Omental fat pad (tissue), 4 donors: ENCODE results near the gene CRTC3. TPM values are rescaled to one million over a fixed set of nuclear protein-coding genes. Genes with fewer than 3 reads are reported as not detected.
A peak's percentile ranks its signal among the peaks of the same experiment; 100 is the strongest.
"Not testable (repeated sequence)": the region's sequence is repeated elsewhere in the genome, so short reads cannot be mapped to it uniquely, and the experiment has no call there.

Experiments
- ATAC-seq: fragments of 150-250 bp; one replicate; pipeline ENCODE4 v1.9.1; 2016; ENCODE audit warnings: mild to moderate bottlenecking, moderate library complexity; ENCODE audit not compliant: low FRiP score
- DNase-seq: peaks from one replicate; pipeline ENCODE4 v3.0.0-alpha.2; 2019; ENCODE audit warnings: low spot score
- total RNA-seq, 4 donors: library from RNA; depleted of rRNA; stranded (reverse); fragments of >200 nt; gene quantifications; one replicate each; pipeline ENCODE4 v1.1.0, GENCODE V29; 2016
- TF ChIP-seq, protein P1 (sequence below), 3 donors: fragments of 450-650 bp; IDR thresholded peaks; one replicate each; pipeline ENCODE4 v1.5.1; 2016 to 2017; ENCODE audit warnings: antibody characterized with exemption in 3 of 3, mild to moderate bottlenecking in 3 of 3, moderate library complexity in 2 of 3

Gene CRTC3
- total RNA-seq, 4 donors from 2014 or later, result 31.5 to 52.8 (median 44.3) TPM

GRCh38 chr15:90665288-90666134 lies 135.8 kb downstream of the CRTC3 start:
- TF ChIP-seq, protein P1, sequence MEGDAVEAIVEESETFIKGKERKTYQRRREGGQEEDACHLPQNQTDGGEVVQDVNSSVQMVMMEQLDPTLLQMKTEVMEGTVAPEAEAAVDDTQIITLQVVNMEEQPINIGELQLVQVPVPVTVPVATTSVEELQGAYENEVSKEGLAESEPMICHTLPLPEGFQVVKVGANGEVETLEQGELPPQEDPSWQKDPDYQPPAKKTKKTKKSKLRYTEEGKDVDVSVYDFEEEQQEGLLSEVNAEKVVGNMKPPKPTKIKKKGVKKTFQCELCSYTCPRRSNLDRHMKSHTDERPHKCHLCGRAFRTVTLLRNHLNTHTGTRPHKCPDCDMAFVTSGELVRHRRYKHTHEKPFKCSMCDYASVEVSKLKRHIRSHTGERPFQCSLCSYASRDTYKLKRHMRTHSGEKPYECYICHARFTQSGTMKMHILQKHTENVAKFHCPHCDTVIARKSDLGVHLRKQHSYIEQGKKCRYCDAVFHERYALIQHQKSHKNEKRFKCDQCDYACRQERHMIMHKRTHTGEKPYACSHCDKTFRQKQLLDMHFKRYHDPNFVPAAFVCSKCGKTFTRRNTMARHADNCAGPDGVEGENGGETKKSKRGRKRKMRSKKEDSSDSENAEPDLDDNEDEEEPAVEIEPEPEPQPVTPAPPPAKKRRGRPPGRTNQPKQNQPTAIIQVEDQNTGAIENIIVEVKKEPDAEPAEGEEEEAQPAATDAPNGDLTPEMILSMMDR (IDR thresholded peaks at IDR 0.05), result no peak
- DNase-seq, result no peak

DNA sequence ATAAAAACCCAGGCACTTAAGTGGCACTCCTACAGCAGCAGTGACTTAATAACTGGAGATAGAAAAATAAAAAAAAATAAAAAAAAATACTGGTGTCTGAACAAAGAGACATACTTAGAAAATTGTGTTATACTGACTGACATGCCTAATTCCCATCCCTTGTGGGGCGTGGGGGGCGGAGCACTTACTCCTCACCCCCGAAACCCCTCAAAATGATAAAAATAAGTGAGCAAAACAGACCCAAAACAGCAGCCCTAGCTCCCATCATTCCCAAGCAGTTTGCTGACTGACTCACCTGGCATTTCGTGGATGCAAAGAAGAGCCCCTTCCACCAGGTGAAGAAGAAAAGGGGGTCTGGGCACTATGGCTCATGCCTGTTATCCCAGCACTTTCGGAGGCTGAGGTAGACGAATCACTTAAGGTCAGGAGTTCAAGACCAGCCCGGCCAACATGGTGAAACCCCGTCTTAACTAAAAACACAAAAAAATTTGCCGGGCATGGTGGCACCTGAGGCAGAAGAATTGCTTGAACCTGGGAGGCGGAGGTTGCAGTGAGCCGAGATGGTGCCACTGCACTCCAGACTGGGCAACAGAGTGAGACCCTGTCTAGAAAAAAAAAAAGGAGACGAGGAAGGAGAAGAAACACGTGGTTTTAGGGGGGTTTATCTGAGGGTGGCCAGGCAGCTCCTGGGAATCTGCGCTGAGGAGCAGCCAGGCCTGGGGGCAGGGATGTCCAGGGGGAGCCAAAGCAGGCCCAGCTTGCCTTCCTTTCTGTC lies 136.6 kb downstream of the CRTC3 start:
- TF ChIP-seq, protein P1 (IDR thresholded peaks at IDR 0.05), result no peak
- no peak for ATAC-seq
- no peak for DNase-seq

More at GRCh38 chr15:90665288-90666134, 135.8 kb downstream of the CRTC3 start:
- peak; percentile 81 for ATAC-seq

- DNase-seq (no peak), ATAC-seq (no peak)
- TF ChIP-seq, protein P1 (IDR thresholded peaks at IDR 0.05), result no peak
These were observed 137.5 kb downstream of the CRTC3 start for GRCh38 chr15:90667073-90667754.

DNA sequence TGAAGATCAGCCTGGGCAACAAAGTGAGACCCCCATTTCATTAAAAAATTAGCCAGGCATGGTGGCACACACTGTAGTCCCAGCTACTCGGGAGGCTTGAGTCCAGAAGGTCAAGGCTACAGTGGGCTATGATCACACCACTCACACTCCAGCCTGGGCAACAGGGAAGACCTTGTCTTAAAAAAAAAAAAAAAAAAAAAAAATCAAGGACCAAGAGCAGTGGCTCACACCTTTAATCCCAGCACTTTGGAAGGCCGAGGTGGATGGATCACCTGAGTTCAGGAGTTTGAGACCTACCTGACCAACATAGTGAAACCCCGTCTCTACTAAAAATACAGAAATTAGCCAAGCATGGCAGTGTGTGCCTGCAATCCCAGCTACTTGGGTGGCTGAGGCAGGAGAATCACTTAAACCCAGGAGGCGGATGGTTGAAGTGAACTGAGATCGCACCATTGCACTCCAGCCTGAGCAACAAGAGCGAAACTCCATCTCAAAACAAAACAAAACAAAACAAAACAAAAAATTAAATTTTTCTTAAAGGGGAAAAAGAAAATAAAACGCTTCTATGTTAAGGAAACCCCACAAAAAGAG lies 138.1 kb downstream of the CRTC3 start:
- ATAC-seq, DNase-seq: not testable (repeated sequence)

DNA sequence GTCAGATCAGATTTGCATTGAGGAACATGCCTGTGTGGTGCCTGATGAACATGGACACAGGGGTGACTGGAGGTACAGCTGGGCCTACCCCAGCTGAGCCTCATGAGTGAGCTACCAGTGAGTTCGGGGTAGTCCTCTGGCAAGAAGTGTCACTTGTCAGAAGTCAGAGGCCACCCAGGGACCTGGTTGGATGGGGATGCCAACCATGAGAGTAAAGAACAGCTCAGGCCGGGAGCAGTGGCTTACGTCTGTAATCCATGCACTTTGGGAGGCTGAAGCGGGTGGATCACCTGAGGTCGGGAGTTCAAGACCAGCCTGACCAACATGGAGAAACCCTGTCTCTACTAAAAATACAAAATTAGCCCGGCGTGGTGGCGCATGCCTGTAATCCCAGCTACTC lies 140.9 kb downstream of the CRTC3 start:
- ATAC-seq, result peak; percentile 39
- not testable (repeated sequence) for DNase-seq

GRCh38 chr15:90671216-90671615 lies 141.5 kb downstream of the CRTC3 start:
- TF ChIP-seq, protein P1 (IDR thresholded peaks at IDR 0.05), result no peak
- DNase-seq (no peak), ATAC-seq (no peak)

DNA sequence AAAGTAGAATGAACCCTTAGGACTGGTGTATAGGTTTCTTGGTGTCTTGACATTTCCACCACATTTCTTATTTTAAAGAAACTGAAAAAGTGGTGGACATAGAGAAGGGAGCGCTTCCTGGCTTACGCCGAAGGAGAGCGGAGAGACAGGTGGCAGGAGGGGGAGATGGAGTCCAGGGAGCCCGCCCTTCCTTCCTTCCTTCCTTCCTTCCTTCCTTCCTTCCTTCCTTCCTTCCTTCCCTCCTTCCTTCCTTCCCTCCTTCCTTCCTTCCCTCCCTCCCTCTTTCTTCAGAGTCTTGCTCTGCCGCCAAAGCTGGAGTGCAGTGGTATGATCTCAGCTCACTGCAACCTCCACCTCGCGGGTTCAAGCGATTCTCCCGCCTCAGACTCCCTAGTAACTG lies 143.6 kb downstream of the CRTC3 start:
- DNase-seq, ATAC-seq: not testable (repeated sequence)

GRCh38 chr15:90674476-90674875 lies 144.8 kb downstream of the CRTC3 start:
- TF ChIP-seq, protein P1 (IDR thresholded peaks at IDR 0.05), result no peak
- ATAC-seq (no peak), DNase-seq (no peak)
